Liver (tissue), 3 donors: Measurements from ENCODE around the gene EXOC6B.

Experiments
- EGR1 ChIP-seq, 2 donors: IDR thresholded peaks; 2 replicates each; pipeline ENCODE4 v1.6.1; 2016 to 2018; ENCODE audit warnings: antibody characterized with exemption in 2 of 2, low read depth in 2 of 2
- GABPA ChIP-seq, 2 donors: IDR thresholded peaks in 1 of 2; conservative IDR thresholded peaks in 1 of 2; 2 replicates each; pipeline ENCODE4 v1.6.1; 2016; ENCODE audit warnings: antibody characterized with exemption in 2 of 2, mild to moderate bottlenecking in 1 of 2, moderate library complexity in 1 of 2
- JUND ChIP-seq, 2 donors: IDR thresholded peaks; 2 replicates each; pipeline ENCODE4 v1.6.1; 2016; ENCODE audit warnings: antibody characterized with exemption in 2 of 2
- NR2F2 ChIP-seq: IDR thresholded peaks from 2 replicates; pipeline ENCODE4 v1.6.1; 2016; ENCODE audit warnings: antibody characterized with exemption
- RAD21 ChIP-seq, 2 donors: IDR thresholded peaks; 2 replicates each; pipeline ENCODE4 v1.6.1; 2016; ENCODE audit warnings: antibody characterized with exemption in 2 of 2, mild to moderate bottlenecking in 2 of 2
- REST ChIP-seq: IDR thresholded peaks from 2 replicates; pipeline ENCODE4 v1.6.1; 2016; ENCODE audit warnings: antibody characterized with exemption, mild to moderate bottlenecking
- TAF1 ChIP-seq: conservative IDR thresholded peaks from 2 replicates; pipeline ENCODE4 v1.6.1; 2016; ENCODE audit warnings: antibody characterized with exemption, mild to moderate bottlenecking
- ZBTB33 ChIP-seq: IDR thresholded peaks from 2 replicates; pipeline ENCODE4 v1.6.1; 2016; ENCODE audit warnings: antibody characterized with exemption
- TF ChIP-seq, protein P1 (sequence below): fragments of 150-350 bp; IDR thresholded peaks from 2 replicates; pipeline ENCODE4 v1.5.1; 2017; ENCODE audit warnings: improper control_type of control experiment, low read depth, low read length; ENCODE audit not compliant: missing input control
- TF ChIP-seq, protein P2 (sequence below): IDR thresholded peaks from 2 replicates; pipeline ENCODE4 v1.6.1; 2016; ENCODE audit warnings: antibody characterized with exemption
- TF ChIP-seq, protein P3 (sequence below): IDR thresholded peaks from 2 replicates; pipeline ENCODE4 v1.6.1; 2016; ENCODE audit warnings: antibody characterized with exemption
- donor health status: healthy.
- donor health status: healthy.

- TF ChIP-seq JUND (IDR thresholded peaks at IDR 0.05) (no peak), ZBTB33 (no peak), RAD21 (IDR thresholded peaks at IDR 0.05) (no peak), REST (no peak), EGR1 (IDR thresholded peaks at IDR 0.05; ENCODE audit: low read depth in 2 of 2) (no peak), GABPA (IDR thresholded peaks at IDR 0.05 in 1 of 2, conservative IDR thresholded peaks at IDR 0.05 in 1 of 2) (no peak), NR2F2 (no peak), TAF1 (no peak)
- TF ChIP-seq, protein P1, sequence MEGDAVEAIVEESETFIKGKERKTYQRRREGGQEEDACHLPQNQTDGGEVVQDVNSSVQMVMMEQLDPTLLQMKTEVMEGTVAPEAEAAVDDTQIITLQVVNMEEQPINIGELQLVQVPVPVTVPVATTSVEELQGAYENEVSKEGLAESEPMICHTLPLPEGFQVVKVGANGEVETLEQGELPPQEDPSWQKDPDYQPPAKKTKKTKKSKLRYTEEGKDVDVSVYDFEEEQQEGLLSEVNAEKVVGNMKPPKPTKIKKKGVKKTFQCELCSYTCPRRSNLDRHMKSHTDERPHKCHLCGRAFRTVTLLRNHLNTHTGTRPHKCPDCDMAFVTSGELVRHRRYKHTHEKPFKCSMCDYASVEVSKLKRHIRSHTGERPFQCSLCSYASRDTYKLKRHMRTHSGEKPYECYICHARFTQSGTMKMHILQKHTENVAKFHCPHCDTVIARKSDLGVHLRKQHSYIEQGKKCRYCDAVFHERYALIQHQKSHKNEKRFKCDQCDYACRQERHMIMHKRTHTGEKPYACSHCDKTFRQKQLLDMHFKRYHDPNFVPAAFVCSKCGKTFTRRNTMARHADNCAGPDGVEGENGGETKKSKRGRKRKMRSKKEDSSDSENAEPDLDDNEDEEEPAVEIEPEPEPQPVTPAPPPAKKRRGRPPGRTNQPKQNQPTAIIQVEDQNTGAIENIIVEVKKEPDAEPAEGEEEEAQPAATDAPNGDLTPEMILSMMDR = no peak
- TF ChIP-seq, protein P2, sequence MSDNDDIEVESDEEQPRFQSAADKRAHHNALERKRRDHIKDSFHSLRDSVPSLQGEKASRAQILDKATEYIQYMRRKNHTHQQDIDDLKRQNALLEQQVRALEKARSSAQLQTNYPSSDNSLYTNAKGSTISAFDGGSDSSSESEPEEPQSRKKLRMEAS = no peak
- TF ChIP-seq, protein P3, sequence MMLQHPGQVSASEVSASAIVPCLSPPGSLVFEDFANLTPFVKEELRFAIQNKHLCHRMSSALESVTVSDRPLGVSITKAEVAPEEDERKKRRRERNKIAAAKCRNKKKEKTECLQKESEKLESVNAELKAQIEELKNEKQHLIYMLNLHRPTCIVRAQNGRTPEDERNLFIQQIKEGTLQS = no peak
Observed at GRCh38 chr2:72871880-72872279, 46.0 kb upstream of the EXOC6B start.
